GM21515 (cell line): ENCODE measurements around the gene MBTPS1.

Experiments
- ATAC-seq: cut with Tn5 transposase; IDR thresholded peaks from one replicate; pipeline ENCODE4 v1.9.1; 2021; ENCODE audit not compliant: unreplicated experiment

MBTPS1 gene

GRCh38 chr16:84080378-84080777, 36.4 kb downstream of the MBTPS1 start:
- ATAC-seq = no peak

GRCh38 chr16:84079664-84080063, 37.1 kb downstream of the MBTPS1 start:
- ATAC-seq = no peak

DNA sequence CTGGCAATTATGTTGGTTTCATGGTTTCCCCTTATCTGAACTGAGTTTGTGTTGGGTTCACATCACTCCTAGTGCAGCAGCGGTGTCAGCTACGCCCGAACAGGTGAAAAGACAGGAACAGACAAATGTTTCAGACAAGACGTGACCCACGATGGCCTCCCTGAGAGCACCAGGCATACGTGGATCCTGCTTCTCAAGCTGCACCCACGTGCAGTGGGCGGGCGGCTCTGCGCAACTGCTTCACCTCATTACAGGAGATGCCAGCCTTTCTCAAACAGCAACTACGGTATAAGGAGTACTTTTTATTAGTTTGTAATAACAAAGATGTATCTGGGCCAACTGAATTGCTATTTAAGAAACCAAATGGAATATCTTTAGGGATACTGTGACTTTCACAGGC, 41.4 kb downstream of the MBTPS1 start:
- no peak for ATAC-seq

DNA sequence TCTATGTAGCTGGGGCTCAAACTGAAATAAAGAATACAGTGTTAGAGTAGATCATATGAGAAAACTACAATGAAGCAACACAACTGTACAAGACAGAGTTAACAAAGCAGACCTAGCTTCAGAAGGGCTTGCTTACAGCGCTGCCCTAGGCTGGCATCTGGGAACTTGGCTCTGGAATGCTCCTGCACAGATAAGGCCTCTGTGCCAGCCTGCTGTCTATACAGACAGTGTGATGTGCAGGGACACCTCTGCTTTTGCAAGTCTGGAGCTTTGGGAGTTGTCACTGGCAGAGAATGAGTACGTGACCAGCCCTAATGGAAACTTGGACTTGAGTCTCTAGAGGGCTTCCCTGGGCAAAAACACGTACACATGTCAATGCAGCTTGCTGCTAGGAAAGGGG, 42.0 kb downstream of the MBTPS1 start:
- no peak for ATAC-seq

DNA sequence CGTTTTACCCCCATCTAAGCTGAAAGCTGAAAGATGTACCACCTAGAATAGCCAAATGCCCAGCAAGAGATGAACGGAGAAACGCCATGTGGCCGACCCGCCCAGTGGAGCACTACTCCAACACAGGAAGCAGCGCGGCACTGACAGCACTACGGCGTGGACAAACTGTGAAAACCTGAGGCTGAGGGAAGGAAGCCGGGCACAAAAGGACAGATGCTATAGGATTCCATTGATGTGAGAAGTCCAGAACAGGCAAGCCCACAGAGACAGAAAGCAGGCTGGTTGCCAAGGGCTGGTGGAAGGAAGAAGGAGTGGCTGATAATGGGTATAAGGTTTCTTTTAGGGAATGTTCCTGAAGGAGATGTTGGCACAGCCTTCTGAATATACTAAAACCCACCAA, 44.7 kb downstream of the MBTPS1 start:
- ATAC-seq = no peak

DNA sequence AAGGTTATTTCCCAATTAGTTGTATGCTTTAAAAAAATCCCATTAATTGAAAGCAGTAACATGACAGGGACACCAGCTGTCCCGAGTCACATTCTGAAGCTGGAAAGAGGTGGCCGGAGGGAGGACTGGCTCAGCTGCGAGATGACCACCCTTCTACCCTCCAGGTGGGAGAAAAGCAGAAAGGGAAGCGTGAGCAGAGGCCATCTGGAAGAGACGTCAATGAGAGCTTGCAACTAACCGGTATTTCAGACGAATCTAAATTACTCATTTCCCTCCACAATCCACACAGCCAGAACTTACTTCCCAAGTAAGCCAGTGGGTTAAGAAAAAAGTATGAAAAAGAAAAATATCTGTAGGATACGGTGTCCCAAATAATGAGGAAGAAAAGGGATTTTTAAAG, 45.6 kb downstream of the MBTPS1 start:
- no peak for ATAC-seq

GRCh38 chr16:84069540-84069939, 47.2 kb downstream of the MBTPS1 start:
- ATAC-seq = no peak

DNA sequence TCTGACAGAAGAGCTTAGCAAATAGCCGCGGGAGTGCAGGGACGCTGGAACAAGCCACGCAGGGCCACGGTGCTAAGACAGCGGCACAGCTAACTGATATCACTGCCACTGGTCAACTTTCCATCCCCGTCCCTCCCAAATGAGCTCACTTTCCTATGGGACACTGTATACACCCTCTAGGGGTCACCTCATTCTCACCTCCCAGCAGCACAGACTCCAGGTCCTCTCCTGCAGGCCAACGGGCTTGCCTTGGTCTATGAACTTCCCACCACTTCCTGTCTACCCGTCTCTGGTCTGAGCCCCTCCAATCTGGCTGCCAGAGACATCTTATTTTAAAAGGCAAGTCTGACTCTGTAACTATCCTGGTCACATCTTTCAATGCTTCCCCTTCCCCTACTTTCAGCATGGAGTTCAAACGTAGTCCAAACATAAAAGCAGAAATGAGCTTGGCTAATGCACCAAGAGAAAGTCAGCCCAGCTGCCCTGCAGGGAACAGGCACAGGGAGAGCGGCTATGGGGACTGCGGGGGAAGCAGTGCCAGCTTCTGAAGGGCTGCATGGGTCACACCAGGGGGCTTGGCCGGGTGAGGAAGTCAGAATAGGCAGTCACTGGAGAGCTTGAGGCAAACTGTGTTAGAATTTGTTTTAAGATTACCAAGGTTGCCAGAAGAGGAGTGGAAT, 47.8 kb downstream of the MBTPS1 start:
- ATAC-seq = no peak

GRCh38 chr16:84068041-84068440, 48.7 kb downstream of the MBTPS1 start:
- ATAC-seq = no peak

GRCh38 chr16:84067640-84068039, 49.1 kb downstream of the MBTPS1 start:
- ATAC-seq = no peak

- ATAC-seq = no peak
These were observed 51.1 kb downstream of the MBTPS1 start for GRCh38 chr16:84065536-84066132.

- no peak for ATAC-seq
These were observed 52.8 kb downstream of the MBTPS1 start for GRCh38 chr16:84063980-84064379.

DNA sequence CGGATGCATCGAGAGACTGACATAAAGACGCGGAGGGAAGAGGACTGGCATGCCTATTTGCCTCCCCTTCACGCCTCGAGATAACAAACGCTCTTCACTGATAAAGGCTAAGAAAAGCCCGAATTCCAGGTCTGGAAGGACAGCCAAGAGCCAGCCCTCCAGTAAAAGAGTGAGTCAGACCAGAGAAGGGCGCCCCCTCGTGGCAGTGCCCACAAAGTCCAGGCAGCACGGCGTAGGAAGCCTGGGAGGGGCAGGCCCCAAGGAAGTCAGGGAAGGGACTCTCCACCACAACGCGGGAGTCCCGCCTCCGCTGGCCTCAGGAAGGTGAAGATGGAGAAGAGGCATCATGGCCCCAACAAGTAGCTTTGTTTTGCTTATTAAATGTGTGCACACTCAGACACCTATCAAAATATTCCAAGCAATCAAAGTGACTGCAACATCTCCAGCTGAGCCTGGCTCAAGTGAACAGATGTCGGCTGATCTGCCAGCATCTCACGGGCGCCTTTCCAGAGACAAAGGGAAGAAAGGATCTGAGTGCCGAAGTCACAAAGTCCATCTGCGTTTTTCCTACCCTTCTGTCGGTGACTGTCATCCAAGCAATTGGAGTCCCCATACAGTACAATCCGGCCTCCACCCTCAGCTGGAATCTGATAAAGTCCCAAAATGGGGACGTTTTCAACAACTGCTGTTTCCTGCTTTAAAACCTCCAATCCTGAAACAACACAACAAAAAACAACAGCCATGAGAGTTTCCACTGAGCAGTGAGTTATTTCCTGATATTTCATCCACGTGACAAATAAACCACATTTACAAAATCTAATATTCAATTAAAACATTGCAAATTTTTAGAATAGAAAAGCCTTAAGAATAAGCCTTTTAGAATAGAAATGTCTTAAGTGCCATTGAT, 53.8 kb downstream of the MBTPS1 start:
- no peak for ATAC-seq

DNA sequence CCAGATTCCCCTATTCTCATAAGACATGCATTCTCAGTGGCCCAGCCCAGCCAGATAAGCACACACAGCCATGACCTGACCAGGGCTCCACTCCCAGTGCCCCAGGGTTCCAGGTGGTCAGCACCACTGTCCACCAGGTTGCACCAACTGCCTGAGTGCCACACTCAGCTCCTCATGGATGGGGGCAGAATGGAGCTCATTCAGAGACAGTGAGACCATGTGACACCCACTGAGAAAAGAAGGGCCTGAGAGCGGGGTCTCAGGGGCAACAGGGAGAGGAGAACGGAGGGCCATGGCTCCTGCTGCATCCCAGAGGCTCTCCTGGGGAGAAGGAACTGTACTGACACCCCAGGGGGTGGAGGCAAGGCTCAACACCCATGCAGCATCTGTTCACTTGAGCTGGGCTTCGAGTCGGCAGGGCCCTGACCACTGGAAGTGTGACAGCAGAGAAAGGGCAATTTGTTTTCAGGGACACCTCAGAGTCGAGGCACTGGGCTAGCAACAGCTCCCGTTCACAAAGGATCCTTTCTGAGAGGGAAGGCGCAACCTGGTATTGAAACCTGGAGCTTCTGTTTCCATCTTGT, 55.4 kb downstream of the MBTPS1 start:
- ATAC-seq = no peak

- ATAC-seq = no peak
These were observed 56.5 kb downstream of the MBTPS1 start for GRCh38 chr16:84059946-84060901.

DNA sequence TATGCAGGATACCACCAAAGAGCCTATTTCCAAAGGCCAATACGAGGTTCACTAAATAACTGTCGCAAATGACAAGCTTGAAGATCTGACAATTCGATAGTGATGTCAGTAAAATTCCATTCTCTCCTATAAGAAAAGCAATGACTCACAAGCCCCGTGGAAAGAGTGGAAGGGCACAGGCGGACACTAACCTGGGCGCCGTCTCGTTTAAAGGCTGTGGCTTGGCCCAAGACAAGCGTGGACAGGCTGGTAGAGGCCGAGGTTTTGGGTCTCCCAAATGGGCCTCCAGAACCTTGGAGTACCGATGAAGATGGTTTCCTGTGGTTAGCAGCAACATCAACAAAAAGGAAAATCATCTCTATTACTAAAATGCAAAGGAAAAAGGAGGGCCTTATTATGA, 57.6 kb downstream of the MBTPS1 start:
- ATAC-seq = no peak

DNA sequence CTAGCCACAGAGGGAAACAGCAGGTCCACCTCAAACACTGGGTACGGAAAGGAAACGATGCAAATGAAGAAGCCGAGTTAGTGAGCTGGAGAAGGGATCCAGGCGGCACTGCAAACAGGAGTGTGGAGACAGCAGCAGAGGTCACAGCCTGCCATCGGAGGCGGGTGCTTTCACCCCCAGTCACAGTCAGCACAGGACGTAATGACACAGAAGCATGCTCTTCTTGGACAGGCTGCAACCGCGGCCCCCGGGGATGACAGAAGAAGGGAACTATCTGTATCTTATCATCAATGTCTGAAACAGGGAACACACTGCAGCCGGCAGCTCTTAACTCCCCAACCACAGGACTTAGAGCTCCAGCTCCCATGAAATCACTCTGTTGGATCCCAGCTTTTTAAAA, 58.1 kb downstream of the MBTPS1 start:
- no peak for ATAC-seq

DNA sequence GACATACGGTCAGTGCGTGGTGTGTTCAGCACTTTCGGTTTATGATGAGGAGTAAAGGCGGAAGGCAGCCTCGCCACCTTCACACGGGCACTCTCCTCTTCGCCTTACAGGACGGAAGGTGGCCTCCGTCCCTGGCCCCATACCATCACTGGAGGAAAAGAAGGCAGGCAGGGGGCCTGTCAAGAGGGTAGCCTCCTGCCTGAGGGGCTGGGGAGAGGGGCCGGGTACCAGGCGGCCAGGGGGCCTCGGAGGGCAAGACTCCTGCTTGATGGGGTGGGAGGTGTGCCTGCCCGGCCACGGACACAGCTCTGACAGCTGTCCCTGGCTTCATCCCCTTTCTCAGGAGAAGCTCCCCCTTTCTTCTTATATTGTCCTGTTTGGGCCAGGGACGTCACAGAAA, 58.5 kb downstream of the MBTPS1 start:
- no peak for ATAC-seq

DNA sequence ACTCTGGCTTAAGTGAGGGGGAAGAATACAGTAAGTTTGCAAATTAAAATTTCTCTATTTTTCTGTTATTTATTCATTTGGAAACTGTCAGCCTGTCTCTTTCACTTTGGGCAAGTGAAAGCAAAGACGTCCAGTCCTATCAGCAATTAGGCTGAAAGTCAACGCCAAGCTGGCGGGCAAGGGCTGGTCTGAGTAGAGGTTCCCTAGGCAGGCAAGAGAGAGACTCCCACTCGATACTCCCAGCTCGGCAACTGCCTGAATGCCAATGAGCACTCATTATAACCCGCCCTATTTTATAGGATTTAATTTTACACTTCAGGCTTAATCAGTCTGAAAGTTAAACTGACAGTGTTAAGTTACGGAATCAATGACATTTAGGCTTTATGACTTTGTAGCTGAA, 59.8 kb downstream of the MBTPS1 start:
- ATAC-seq = no peak

GRCh38 chr16:84055801-84056634, 60.7 kb downstream of the MBTPS1 start:
- ATAC-seq = no peak
